Measurements from ENCODE around the gene IGDCC3.
"Not testable (repeated sequence)": the region's sequence is repeated elsewhere in the genome, so short reads cannot be mapped to it uniquely, and the experiment has no call there.

IGDCC3 gene

GRCh38 chr15:65399997-65400396 is 22.2 kb upstream of the IGDCC3 start:
- no peak overlapping the region for H3K4me3 Mint-ChIP-seq
- DNase-seq (ENCODE audit: low spot score in 2 of 2) = no peak
- no peak for ATAC-seq (ENCODE audit: low read depth)
- peaks cover 2% of the 10 kb centered on the region for H3K36me3 Mint-ChIP-seq
- H3K9me3 Mint-ChIP-seq = no peaks in the 10 kb centered on the region
- peaks cover 13% of the 10 kb centered on the region for H3K4me1 Mint-ChIP-seq
- H3K27me3 Mint-ChIP-seq = peaks cover 28% of the 10 kb centered on the region
- no peak overlapping the region for H3K27ac Mint-ChIP-seq

- no peaks in the 10 kb centered on the region for H3K9me3 Mint-ChIP-seq
- peaks cover 2% of the 10 kb centered on the region for H3K36me3 Mint-ChIP-seq
- ATAC-seq (ENCODE audit: low read depth) (no peak), DNase-seq (ENCODE audit: low spot score in 2 of 2) (no peak)
- no peak overlapping the region for H3K4me3 Mint-ChIP-seq
- H3K27ac Mint-ChIP-seq = no peak overlapping the region
- peaks cover 13% of the 10 kb centered on the region for H3K4me1 Mint-ChIP-seq
- H3K27me3 Mint-ChIP-seq = peaks cover 30% of the 10 kb centered on the region
Measured at GRCh38 chr15:65399001-65399706, 21.4 kb upstream of the IGDCC3 start.

- DNase-seq (ENCODE audit: low spot score in 2 of 2); ATAC-seq (ENCODE audit: low read depth); H3K36me3 Mint-ChIP-seq; H3K9me3 Mint-ChIP-seq; H3K4me3 Mint-ChIP-seq; H3K27ac Mint-ChIP-seq: not testable (repeated sequence)
- H3K4me1 Mint-ChIP-seq = peaks cover 13% of the 10 kb centered on the region
- peaks cover 35% of the 10 kb centered on the region for H3K27me3 Mint-ChIP-seq
Measured at GRCh38 chr15:65398486-65398885, 20.7 kb upstream of the IGDCC3 start.

GRCh38 chr15:65396965-65397317 is 19.1 kb upstream of the IGDCC3 start:
- no peak for DNase-seq (ENCODE audit: low spot score in 2 of 2)
- Mint-ChIP-seq H3K36me3 (peaks cover 2% of the 10 kb centered on the region), H3K27ac (no peak overlapping the region), H3K9me3 (no peaks in the 10 kb centered on the region), H3K4me1 (peaks cover 13% of the 10 kb centered on the region), H3K4me3 (no peak overlapping the region), H3K27me3 (peaks cover 42% of the 10 kb centered on the region)
- ATAC-seq (ENCODE audit: low read depth) = no peak

GRCh38 chr15:65396283-65396964 is 18.6 kb upstream of the IGDCC3 start:
- peak overlapping the region; percentile 76 for H3K4me3 Mint-ChIP-seq
- peaks cover 42% of the 10 kb centered on the region for H3K27me3 Mint-ChIP-seq

GRCh38 chr15:65395567-65396202 is 17.9 kb upstream of the IGDCC3 start:
- peaks cover 2% of the 10 kb centered on the region for H3K36me3 Mint-ChIP-seq
- ATAC-seq (ENCODE audit: low read depth) = no peak
- H3K27ac Mint-ChIP-seq = no peak overlapping the region
- peaks cover 13% of the 10 kb centered on the region for H3K4me1 Mint-ChIP-seq
- H3K27me3 Mint-ChIP-seq = peaks cover 40% of the 10 kb centered on the region
- no peak for DNase-seq (ENCODE audit: low spot score in 2 of 2)
- no peak overlapping the region for H3K4me3 Mint-ChIP-seq
- H3K9me3 Mint-ChIP-seq = no peaks in the 10 kb centered on the region

More at GRCh38 chr15:65396283-65396964, 18.6 kb upstream of the IGDCC3 start:
- Mint-ChIP-seq H3K27ac (no peak overlapping the region), H3K4me1 (peaks cover 13% of the 10 kb centered on the region), H3K9me3 (no peaks in the 10 kb centered on the region), H3K36me3 (peaks cover 2% of the 10 kb centered on the region)
- no peak for DNase-seq (ENCODE audit: low spot score in 2 of 2)
- no peak for ATAC-seq (ENCODE audit: low read depth)

- DNase-seq (ENCODE audit: low spot score in 2 of 2) = no peak
- Mint-ChIP-seq H3K27me3 (peaks cover 40% of the 10 kb centered on the region), H3K9me3 (no peaks in the 10 kb centered on the region), H3K36me3 (peaks cover 2% of the 10 kb centered on the region), H3K4me1 (peaks cover 13% of the 10 kb centered on the region), H3K4me3 (no peak overlapping the region), H3K27ac (no peak overlapping the region)
- no peak for ATAC-seq (ENCODE audit: low read depth)
Measured at GRCh38 chr15:65394936-65395335, 17.1 kb upstream of the IGDCC3 start.

GRCh38 chr15:65394280-65394789 is 16.5 kb upstream of the IGDCC3 start:
- Mint-ChIP-seq H3K9me3 (no peaks in the 10 kb centered on the region), H3K4me1 (peaks cover 13% of the 10 kb centered on the region), H3K4me3 (no peak overlapping the region), H3K36me3 (peaks cover 2% of the 10 kb centered on the region), H3K27me3 (peaks cover 42% of the 10 kb centered on the region), H3K27ac (no peak overlapping the region)
- ATAC-seq (ENCODE audit: low read depth) (no peak), DNase-seq (ENCODE audit: low spot score in 2 of 2) (no peak)

GRCh38 chr15:65393557-65393956 is 15.8 kb upstream of the IGDCC3 start:
- no peaks in the 10 kb centered on the region for H3K9me3 Mint-ChIP-seq
- no peak for ATAC-seq (ENCODE audit: low read depth)
- peaks cover 44% of the 10 kb centered on the region for H3K27me3 Mint-ChIP-seq

GRCh38 chr15:65393091-65393490 is 15.3 kb upstream of the IGDCC3 start:
- Mint-ChIP-seq H3K36me3 (peaks cover 2% of the 10 kb centered on the region), H3K9me3 (no peaks in the 10 kb centered on the region), H3K4me1 (peaks cover 13% of the 10 kb centered on the region), H3K4me3 (no peak overlapping the region), H3K27ac (no peak overlapping the region), H3K27me3 (peaks cover 44% of the 10 kb centered on the region)
- no peak for DNase-seq (ENCODE audit: low spot score in 2 of 2)
- ATAC-seq (ENCODE audit: low read depth) = no peak

More at GRCh38 chr15:65393557-65393956, 15.8 kb upstream of the IGDCC3 start:
- Mint-ChIP-seq H3K36me3 (peaks cover 2% of the 10 kb centered on the region), H3K4me1 (peaks cover 13% of the 10 kb centered on the region), H3K4me3 (no peak overlapping the region), H3K27ac (no peak overlapping the region)
- no peak for DNase-seq (ENCODE audit: low spot score in 2 of 2)

- ATAC-seq (ENCODE audit: low read depth) (no peak), DNase-seq (ENCODE audit: low spot score in 2 of 2) (no peak)
- Mint-ChIP-seq H3K27me3 (peaks cover 43% of the 10 kb centered on the region), H3K36me3 (peaks cover 2% of the 10 kb centered on the region), H3K9me3 (no peaks in the 10 kb centered on the region), H3K4me3 (no peak overlapping the region), H3K27ac (no peak overlapping the region), H3K4me1 (peaks cover 13% of the 10 kb centered on the region)
Measured at GRCh38 chr15:65392368-65392767, 14.6 kb upstream of the IGDCC3 start.

GRCh38 chr15:65391732-65392131 is 13.9 kb upstream of the IGDCC3 start:
- no peak overlapping the region for H3K4me3 Mint-ChIP-seq
- no peak overlapping the region for H3K27ac Mint-ChIP-seq
- DNase-seq (ENCODE audit: low spot score in 2 of 2) (no peak), ATAC-seq (ENCODE audit: low read depth) (no peak)
- H3K9me3 Mint-ChIP-seq = no peaks in the 10 kb centered on the region
- H3K36me3 Mint-ChIP-seq = peaks cover 2% of the 10 kb centered on the region
- peaks cover 38% of the 10 kb centered on the region for H3K27me3 Mint-ChIP-seq
- H3K4me1 Mint-ChIP-seq = peaks cover 11% of the 10 kb centered on the region

GRCh38 chr15:65390447-65390846 is 12.6 kb upstream of the IGDCC3 start:
- Mint-ChIP-seq H3K9me3 (no peaks in the 10 kb centered on the region), H3K27ac (no peak overlapping the region), H3K4me1 (peaks cover 2% of the 10 kb centered on the region), H3K4me3 (no peak overlapping the region), H3K36me3 (no peaks in the 10 kb centered on the region), H3K27me3 (peaks cover 28% of the 10 kb centered on the region)
- ATAC-seq (ENCODE audit: low read depth) (no peak), DNase-seq (ENCODE audit: low spot score in 2 of 2) (no peak)

GRCh38 chr15:65389226-65389625 is 11.4 kb upstream of the IGDCC3 start:
- no peak for DNase-seq (ENCODE audit: low spot score in 2 of 2)
- peaks cover 22% of the 10 kb centered on the region for H3K27me3 Mint-ChIP-seq
- H3K9me3 Mint-ChIP-seq = no peaks in the 10 kb centered on the region
- no peak for ATAC-seq (ENCODE audit: low read depth)
- H3K36me3 Mint-ChIP-seq = no peaks in the 10 kb centered on the region
- H3K27ac Mint-ChIP-seq = no peak overlapping the region
- no peak overlapping the region for H3K4me3 Mint-ChIP-seq
- peaks cover 9% of the 10 kb centered on the region for H3K4me1 Mint-ChIP-seq

All from memory B cell (primary cell).